HepG2 (cell line): ENCODE measurements around the gene HRC. TPM values are rescaled to one million over a fixed set of nuclear protein-coding genes. Genes with fewer than 3 reads are reported as not detected.

Source experiments
- ATF5 ChIP-seq: sonication (generic); formaldehyde crosslinking; IDR thresholded peaks from 2 replicates; pipeline ENCODE4 v1.4.0; 2020; ENCODE audit warnings: mild to moderate bottlenecking, low read depth, missing genetic modification reagents
- HMGA1 ChIP-seq: sonication (generic); formaldehyde crosslinking; conservative IDR thresholded peaks from 2 replicates; pipeline ENCODE4 v1.4.0; 2020; ENCODE audit warnings: missing genetic modification reagents
- HOXD1 ChIP-seq: sonication (generic); formaldehyde crosslinking; IDR thresholded peaks from 2 replicates; pipeline ENCODE4 v1.5.0; 2020; ENCODE audit warnings: missing genetic modification reagents
- IKZF1 ChIP-seq: fragments of 450-650 bp; IDR thresholded peaks from 2 replicates; pipeline ENCODE4 v1.7.1; 2016
- NRL ChIP-seq: sonication (generic); formaldehyde crosslinking; IDR thresholded peaks from 2 replicates; pipeline ENCODE4 v1.5.0; 2020; ENCODE audit warnings: missing genetic modification reagents, mild to moderate bottlenecking, moderate library complexity, borderline replicate concordance
- PLSCR1 ChIP-seq: sonication (generic); formaldehyde crosslinking; IDR thresholded peaks from 2 replicates; pipeline ENCODE4 v1.5.0; 2020; ENCODE audit warnings: missing genetic modification reagents, mild to moderate bottlenecking, borderline replicate concordance
- RBM39 ChIP-seq: fragments of 200-400 bp; formaldehyde crosslinking; IDR thresholded peaks from one replicate; pipeline ENCODE4 v1.6.1; 2018; ENCODE audit warnings: antibody characterized with exemption, mild to moderate bottlenecking, low read depth, low read length; ENCODE audit not compliant: poor library complexity, severe bottlenecking
- RFX5 ChIP-seq: IDR thresholded peaks from 2 replicates; pipeline ENCODE4 v1.6.1; 2011; ENCODE audit warnings: low read depth, low read length, improper control_type of control experiment
- RXRB ChIP-seq: IDR thresholded peaks from 2 replicates; pipeline ENCODE4 v1.6.1; 2016; ENCODE audit warnings: borderline replicate concordance, missing genetic modification reagents, missing compliant biosample characterization
- SETDB1 ChIP-seq: sonication (generic); formaldehyde crosslinking; IDR thresholded peaks from 2 replicates; pipeline ENCODE4 v1.5.1; 2020; ENCODE audit warnings: missing genetic modification reagents, mild to moderate bottlenecking, borderline replicate concordance
- ZNF136 ChIP-seq: sonication (generic); formaldehyde crosslinking; IDR thresholded peaks from 2 replicates; pipeline ENCODE4 v1.8.1; 2022; ENCODE audit warnings: low read depth, mild to moderate bottlenecking, moderate library complexity, missing genetic modification reagents
- ZNF331 ChIP-seq: sonication (generic); formaldehyde crosslinking; IDR thresholded peaks from 2 replicates; pipeline ENCODE4 v1.4.0; 2020; ENCODE audit warnings: missing genetic modification reagents
- ZNF512 ChIP-seq: sonication (generic); formaldehyde crosslinking; IDR thresholded peaks from 2 replicates; pipeline ENCODE4 v1.4.0; 2020; ENCODE audit warnings: mild to moderate bottlenecking, missing genetic modification reagents
- polyA plus RNA-seq, 8 experiments: library from polyadenylated mRNA; depleted of rRNA in 3 of 8; stranded (reverse) in 7 of 8; unstranded in 1 of 8; fragments of >200 nt; fragmentation: Illumina TruSeq in 4 of 8; extraction: Trizol in 4 of 8; gene quantifications; 2 replicates each; pipeline versions ENCODE4 v1.2.1 to v1.2.3, GENCODE V29; 2011 to 2016; ENCODE audit warnings: low read depth in 4 of 8, missing spikeins in 1 of 8, mixed read lengths in 1 of 8; ENCODE audit not compliant: insufficient read depth in 1 of 8
- total RNA-seq, 5 experiments: library from RNA; depleted of rRNA; stranded (reverse); fragments of >200 nt; fragmentation: Illumina TruSeq; extraction: Trizol; gene quantifications; 2 replicates each; pipeline ENCODE4 v1.2.3, GENCODE V29; 2016; ENCODE audit warnings: low read depth in 1 of 5
- TF ChIP-seq, protein P1 (sequence below): sonication (generic); formaldehyde crosslinking; conservative IDR thresholded peaks from 2 replicates; pipeline ENCODE4 v1.8.1; 2023; ENCODE audit warnings: missing genetic modification reagents
- TF ChIP-seq, protein P2 (sequence below): IDR thresholded peaks from 2 replicates; pipeline ENCODE4 v1.6.1; 2016; ENCODE audit warnings: missing genetic modification reagents, missing compliant biosample characterization
- TF ChIP-seq, protein P3 (sequence below): sonication (generic); formaldehyde crosslinking; IDR thresholded peaks from 2 replicates; pipeline ENCODE4 v1.5.0; 2020; ENCODE audit warnings: mild to moderate bottlenecking, low read depth, missing genetic modification reagents, borderline replicate concordance
- TF ChIP-seq, protein P4 (sequence below): sonication (generic); formaldehyde crosslinking; IDR thresholded peaks from 2 replicates; pipeline ENCODE4 v1.4.0; 2020; ENCODE audit warnings: missing genetic modification reagents, borderline replicate concordance

The HRC gene
- total and polyA plus RNA-seq, 2 of the 13 experiments (the other 11 are each of a cell fraction or from before 2014, with no cell fraction given), result 3.6 to 15.4 TPM

- TF ChIP-seq, protein P1, sequence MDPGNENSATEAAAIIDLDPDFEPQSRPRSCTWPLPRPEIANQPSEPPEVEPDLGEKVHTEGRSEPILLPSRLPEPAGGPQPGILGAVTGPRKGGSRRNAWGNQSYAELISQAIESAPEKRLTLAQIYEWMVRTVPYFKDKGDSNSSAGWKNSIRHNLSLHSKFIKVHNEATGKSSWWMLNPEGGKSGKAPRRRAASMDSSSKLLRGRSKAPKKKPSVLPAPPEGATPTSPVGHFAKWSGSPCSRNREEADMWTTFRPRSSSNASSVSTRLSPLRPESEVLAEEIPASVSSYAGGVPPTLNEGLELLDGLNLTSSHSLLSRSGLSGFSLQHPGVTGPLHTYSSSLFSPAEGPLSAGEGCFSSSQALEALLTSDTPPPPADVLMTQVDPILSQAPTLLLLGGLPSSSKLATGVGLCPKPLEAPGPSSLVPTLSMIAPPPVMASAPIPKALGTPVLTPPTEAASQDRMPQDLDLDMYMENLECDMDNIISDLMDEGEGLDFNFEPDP, result no peak
- TF ChIP-seq SETDB1 (CRISPR knock-in tag) (no peak), HMGA1 (CRISPR knock-in tag) (no peak), RXRB (peak; percentile 37; the same call in 1 of the 2 replicates), IKZF1 (no peak), NRL (0 out of 2 replicates have a peak, but pooled peaks have one; percentile 26), RBM39 (peak; percentile 52), ZNF512 (no peak), ZNF136 (CRISPR knock-in tag) (no peak), HOXD1 (CRISPR knock-in tag) (no peak), ATF5 (CRISPR knock-in tag) (no peak), RFX5 (no peak), PLSCR1 (CRISPR knock-in tag) (no peak), ZNF331 (peak; percentile 22; the same call in 1 of the 2 replicates)
- TF ChIP-seq, protein P2, sequence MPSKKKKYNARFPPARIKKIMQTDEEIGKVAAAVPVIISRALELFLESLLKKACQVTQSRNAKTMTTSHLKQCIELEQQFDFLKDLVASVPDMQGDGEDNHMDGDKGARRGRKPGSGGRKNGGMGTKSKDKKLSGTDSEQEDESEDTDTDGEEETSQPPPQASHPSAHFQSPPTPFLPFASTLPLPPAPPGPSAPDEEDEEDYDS (CRISPR knock-in tag), result peak; percentile 69; the same call in 1 of the 2 replicates
- TF ChIP-seq, protein P3, sequence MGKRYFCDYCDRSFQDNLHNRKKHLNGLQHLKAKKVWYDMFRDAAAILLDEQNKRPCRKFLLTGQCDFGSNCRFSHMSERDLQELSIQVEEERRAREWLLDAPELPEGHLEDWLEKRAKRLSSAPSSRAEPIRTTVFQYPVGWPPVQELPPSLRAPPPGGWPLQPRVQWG (CRISPR knock-in tag), result no peak
- TF ChIP-seq, protein P4, sequence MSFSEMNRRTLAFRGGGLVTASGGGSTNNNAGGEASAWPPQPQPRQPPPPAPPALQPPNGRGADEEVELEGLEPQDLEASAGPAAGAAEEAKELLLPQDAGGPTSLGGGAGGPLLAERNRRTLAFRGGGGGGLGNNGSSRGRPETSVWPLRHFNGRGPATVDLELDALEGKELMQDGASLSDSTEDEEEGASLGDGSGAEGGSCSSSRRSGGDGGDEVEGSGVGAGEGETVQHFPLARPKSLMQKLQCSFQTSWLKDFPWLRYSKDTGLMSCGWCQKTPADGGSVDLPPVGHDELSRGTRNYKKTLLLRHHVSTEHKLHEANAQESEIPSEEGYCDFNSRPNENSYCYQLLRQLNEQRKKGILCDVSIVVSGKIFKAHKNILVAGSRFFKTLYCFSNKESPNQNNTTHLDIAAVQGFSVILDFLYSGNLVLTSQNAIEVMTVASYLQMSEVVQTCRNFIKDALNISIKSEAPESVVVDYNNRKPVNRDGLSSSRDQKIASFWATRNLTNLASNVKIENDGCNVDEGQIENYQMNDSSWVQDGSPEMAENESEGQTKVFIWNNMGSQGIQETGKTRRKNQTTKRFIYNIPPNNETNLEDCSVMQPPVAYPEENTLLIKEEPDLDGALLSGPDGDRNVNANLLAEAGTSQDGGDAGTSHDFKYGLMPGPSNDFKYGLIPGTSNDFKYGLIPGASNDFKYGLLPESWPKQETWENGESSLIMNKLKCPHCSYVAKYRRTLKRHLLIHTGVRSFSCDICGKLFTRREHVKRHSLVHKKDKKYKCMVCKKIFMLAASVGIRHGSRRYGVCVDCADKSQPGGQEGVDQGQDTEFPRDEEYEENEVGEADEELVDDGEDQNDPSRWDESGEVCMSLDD, result no peak
These were observed 2.4 kb upstream of the HRC start, which contains the start of gene TRPM4 (continued) for GRCh38 chr19:49157445-49158224.
